Peyer's patch (tissue), 4 donors: Measurements from ENCODE around the gene IFITM2.

Experiments
- CTCF ChIP-seq, 6 experiments: fragments of 450-650 bp in 4 of 6; fragments of 200-600 bp in 2 of 6; sonication (generic) in 1 of 6; IDR thresholded peaks; one replicate each; pipeline ENCODE4 v1.5.1; 2017 to 2019; ENCODE audit warnings: antibody characterized with exemption in 6 of 6, mild to moderate bottlenecking in 3 of 6, moderate library complexity in 1 of 6
- POLR2A ChIP-seq, 2 donors: fragments of 450-650 bp; IDR thresholded peaks; one replicate each; pipeline ENCODE4 v1.5.1; 2017; ENCODE audit warnings: antibody characterized with exemption in 2 of 2, mild to moderate bottlenecking in 2 of 2, moderate library complexity in 2 of 2

GRCh38 chr11:287821-288477 lies 19.7 kb upstream of the IFITM2 start:
- TF ChIP-seq CTCF (IDR thresholded peaks at IDR 0.05) (no peak), POLR2A (IDR thresholded peaks at IDR 0.05) (peak; percentile 72 to 76)
